GM23248 (cell line): ENCODE data around the gene TCF12. TPM values are rescaled to one million over a fixed set of nuclear protein-coding genes. Genes with fewer than 3 reads are reported as not detected.

Source experiments
- DNase-seq: peaks from one replicate; pipeline ENCODE4 v3.0.0-alpha.2; 2015
- H2AFZ ChIP-seq: fragments of 200-600 bp; sonication (generic); 2 replicates; pipeline ENCODE4 v1.6.1; 2016; ENCODE audit warnings: antibody characterized with exemption
- H3F3A ChIP-seq: fragments of 200-600 bp; sonication (generic); 2 replicates; pipeline ENCODE4 v1.6.1; 2016; ENCODE audit warnings: mild to moderate bottlenecking, antibody characterized with exemption, mixed run types; ENCODE audit not compliant: insufficient read depth
- H3K27ac ChIP-seq: fragments of 200-600 bp; sonication (generic); 2 replicates; pipeline ENCODE4 v1.5.1; 2016; ENCODE audit warnings: mild to moderate bottlenecking
- H3K27me3 ChIP-seq: fragments of 200-600 bp; sonication (generic); replicated peaks from 2 replicates; pipeline ENCODE4 v1.6.1; 2016; ENCODE audit warnings: mild to moderate bottlenecking; ENCODE audit not compliant: insufficient read depth
- H3K36me3 ChIP-seq: fragments of 200-600 bp; sonication (generic); 2 replicates; pipeline ENCODE4 v1.6.1; 2016; ENCODE audit warnings: low read depth, mild to moderate bottlenecking
- H3K4me1 ChIP-seq: fragments of 200-600 bp; sonication (generic); 2 replicates; pipeline ENCODE4 v1.6.1; 2016; ENCODE audit warnings: mild to moderate bottlenecking; ENCODE audit not compliant: insufficient read depth
- H3K4me2 ChIP-seq: fragments of 200-600 bp; sonication (generic); one replicate; pipeline ENCODE4 v1.6.1; 2016; ENCODE audit warnings: mild to moderate bottlenecking; ENCODE audit not compliant: unreplicated experiment
- H3K4me3 ChIP-seq: fragments of 200-600 bp; sonication (generic); 2 replicates; pipeline ENCODE4 v1.5.1; 2016; ENCODE audit warnings: mild to moderate bottlenecking
- H3K79me2 ChIP-seq: fragments of 200-600 bp; sonication (generic); 2 replicates; pipeline ENCODE4 v1.6.1; 2016; ENCODE audit warnings: mild to moderate bottlenecking; ENCODE audit not compliant: insufficient read depth
- H3K9ac ChIP-seq: fragments of 200-600 bp; sonication (generic); 2 replicates; pipeline ENCODE4 v1.6.1; 2016; ENCODE audit warnings: mild to moderate bottlenecking
- H3K9me2 ChIP-seq: fragments of 200-600 bp; sonication (generic); 2 replicates; pipeline ENCODE4 v1.6.1; 2016; ENCODE audit warnings: mixed run types, mild to moderate bottlenecking, moderate library complexity; ENCODE audit not compliant: insufficient read depth
- H3K9me3 ChIP-seq: fragments of 200-600 bp; sonication (generic); one replicate; pipeline ENCODE4 v1.6.1; 2017; ENCODE audit warnings: low read depth
- H4K20me1 ChIP-seq: fragments of 200-600 bp; sonication (generic); 2 replicates; pipeline ENCODE4 v1.6.0; 2016; ENCODE audit not compliant: insufficient read depth
- EZH2 ChIP-seq: fragments of 200-600 bp; sonication (generic); IDR thresholded peaks from 2 replicates; pipeline ENCODE4 v1.6.1; 2018; ENCODE audit warnings: antibody characterized with exemption, mild to moderate bottlenecking; ENCODE audit not compliant: insufficient read depth, poor library complexity, severe bottlenecking
- EZH2phosphoT487 ChIP-seq: fragments of 200-600 bp; sonication (generic); IDR thresholded peaks from 2 replicates; pipeline ENCODE4 v1.6.1; 2018; ENCODE audit warnings: antibody characterized with exemption, moderate library complexity, mild to moderate bottlenecking, low read depth; ENCODE audit not compliant: insufficient read depth
- WGBS, 2 experiments: methylation state at CpG; one replicate each; pipeline ENCODE4 v1.1.6; 2015 to 2017; ENCODE audit warnings: low lambda C conversion rate in 2 of 2, low coverage in 1 of 2; ENCODE audit errors: missing lambda C conversion rate in 2 of 2; 5-methylcytosine and 5-hydroxymethylcytosine counted together
- in situ Hi-C: fragments of 300-500 bp; cut with MboI; formaldehyde crosslinking; loops from 2 replicates; pipeline ENCODE4 v1.15.0; 2020
- polyA plus RNA-seq: library from polyadenylated mRNA; unstranded; fragments of >200 nt; fragmentation: Nextera tagmentation; extraction: Ambion mirVana; gene quantifications from 2 replicates; pipeline ENCODE4 v1.2.1, GENCODE V29; 2016
- total RNA-seq: library from RNA; depleted of rRNA; stranded (reverse); fragments of >200 nt; shearing (Covaris generic); gene quantifications from 2 replicates; pipeline ENCODE4 v1.2.3, GENCODE V29; 2014

The TCF12 gene
- total and polyA plus RNA-seq, 2 experiments from 2014 or later: 53.6 to 58.6 TPM

GRCh38 chr15:57298843-57299550, 380.6 kb downstream of the TCF12 start:
- no peaks in the 10 kb centered on the region for H3K27me3 ChIP-seq
- H3K4me2 ChIP-seq: no peak overlapping the region
- no peaks in the 10 kb centered on the region for H3F3A ChIP-seq
- H3K79me2 ChIP-seq: no peaks in the 10 kb centered on the region
- 91 to 93% methylated on average over 14 of the region's 14 CpGs for WGBS, 2 experiments
- H3K36me3 ChIP-seq: no peaks in the 10 kb centered on the region
- H4K20me1 ChIP-seq: no peaks in the 10 kb centered on the region
- no peak overlapping the region for H2AFZ ChIP-seq
- H3K4me1 ChIP-seq: no peaks in the 10 kb centered on the region
- H3K9me2 ChIP-seq: no peaks in the 10 kb centered on the region
- DNase-seq: no peak
- in situ Hi-C loops: no loop called here
- H3K9me3 ChIP-seq: no peaks in the 10 kb centered on the region
- TF ChIP-seq EZH2: no peak
- TF ChIP-seq EZH2phosphoT487: no peak
- H3K4me3 ChIP-seq: no peak overlapping the region
- no peak overlapping the region for H3K9ac ChIP-seq
- H3K27ac ChIP-seq: no peak overlapping the region

- Histone ChIP-seq H2AFZ (no peak overlapping the region), H3K27ac (no peak overlapping the region), H3K4me3 (no peak overlapping the region), H3K9ac (no peak overlapping the region), H3K27me3 (no peaks in the 10 kb centered on the region), H3K4me2 (no peak overlapping the region), H3F3A (no peaks in the 10 kb centered on the region), H3K4me1 (no peaks in the 10 kb centered on the region), H3K36me3 (no peaks in the 10 kb centered on the region), H3K9me2 (no peaks in the 10 kb centered on the region), H4K20me1 (no peaks in the 10 kb centered on the region), H3K79me2 (no peaks in the 10 kb centered on the region), H3K9me3 (no peaks in the 10 kb centered on the region)
- no peak for DNase-seq
- WGBS, 2 experiments: 76 to 82% methylated on average over 4 of the region's 4 CpGs
- in situ Hi-C loops: loop anchor here (10.0 kb wide), 2 partner anchors 157 to 807 kb away; no protein-coding TSS in a partner anchor
- TF ChIP-seq EZH2phosphoT487: no peak
Observed at GRCh38 chr15:57301307-57301706, 382.9 kb downstream of the TCF12 start.

GRCh38 chr15:57302640-57303257, 384.3 kb downstream of the TCF12 start:
- Histone ChIP-seq H3K4me2 (no peak overlapping the region), H3F3A (no peaks in the 10 kb centered on the region), H3K79me2 (no peaks in the 10 kb centered on the region), H4K20me1 (no peaks in the 10 kb centered on the region), H3K27ac (no peak overlapping the region), H3K36me3 (no peaks in the 10 kb centered on the region), H3K27me3 (no peaks in the 10 kb centered on the region), H2AFZ (no peak overlapping the region), H3K9me3 (no peaks in the 10 kb centered on the region), H3K4me1 (no peaks in the 10 kb centered on the region), H3K9me2 (no peaks in the 10 kb centered on the region), H3K9ac (no peak overlapping the region), H3K4me3 (no peak overlapping the region)
- no peak for DNase-seq
- TF ChIP-seq EZH2phosphoT487 (no peak), EZH2 (no peak)
- WGBS, 2 experiments: 64 to 72% methylated on average over 9 of the region's 9 CpGs
- in situ Hi-C loops: loop anchor here (10.0 kb wide), 2 partner anchors 158 to 808 kb away; no protein-coding TSS in a partner anchor

GRCh38 chr15:57305009-57305408, 386.6 kb downstream of the TCF12 start:
- Histone ChIP-seq H3K27ac (no peak overlapping the region), H3K27me3 (no peaks in the 10 kb centered on the region), H4K20me1 (no peaks in the 10 kb centered on the region), H3F3A (no peaks in the 10 kb centered on the region), H3K4me3 (no peak overlapping the region), H3K36me3 (no peaks in the 10 kb centered on the region), H3K4me2 (no peak overlapping the region), H3K9me2 (no peaks in the 10 kb centered on the region), H3K79me2 (no peaks in the 10 kb centered on the region), H3K4me1 (no peaks in the 10 kb centered on the region), H2AFZ (no peak overlapping the region), H3K9me3 (no peaks in the 10 kb centered on the region), H3K9ac (no peak overlapping the region)
- TF ChIP-seq EZH2 (no peak), EZH2phosphoT487 (no peak)
- in situ Hi-C loops: loop anchor here (10.0 kb wide), 2 partner anchors 160 to 810 kb away; no protein-coding TSS in a partner anchor
- no peak for DNase-seq
- 90 to 91% methylated on average over 4 of the region's 4 CpGs for WGBS, 2 experiments
